Lower lobe of right lung (tissue), 2 donors: ENCODE measurements around the gene BIRC3. TPM values are rescaled to one million over a fixed set of nuclear protein-coding genes. Genes with fewer than 3 reads are reported as not detected.
A peak's percentile ranks its signal among the peaks of the same experiment; 100 is the strongest.

Source experiments
- ATAC-seq, 2 donors: fragments of 200-7000 bp; cut with Tn5 transposase; one replicate each; pipeline ENCODE4 v1.9.1; 2020 to 2022; ENCODE audit warnings: mild to moderate bottlenecking in 2 of 2, moderate library complexity in 2 of 2
- DNase-seq: peaks from one replicate; pipeline ENCODE4 v3.0.0-alpha.2; 2020
- H3K27ac ChIP-seq: fragments of 200-600 bp; one replicate; pipeline ENCODE4 v1.8.0; 2022
- H3K27me3 ChIP-seq: fragments of 200-600 bp; one replicate; pipeline ENCODE4 v1.8.0; 2022; ENCODE audit warnings: low read depth
- H3K36me3 ChIP-seq: fragments of 200-600 bp; one replicate; pipeline ENCODE4 v1.8.0; 2022; ENCODE audit warnings: mild to moderate bottlenecking
- H3K4me1 ChIP-seq: fragments of 200-600 bp; one replicate; pipeline ENCODE4 v1.8.0; 2022
- H3K4me3 ChIP-seq: fragments of 200-600 bp; one replicate; pipeline ENCODE4 v1.8.0; 2022; ENCODE audit warnings: mild to moderate bottlenecking
- H3K9me3 ChIP-seq: fragments of 200-600 bp; one replicate; pipeline ENCODE4 v1.8.0; 2022
- intact Hi-C: fragments of 100-400 bp; cut with DNase I; formaldehyde crosslinking; loops from one replicate; pipeline ENCODE4 v1.11.0; 2022
- total RNA-seq: library from RNA; stranded (reverse); fragmentation: NEBNext Ultra II Directional; extraction: Animal tissue kit (Norgen Biotek cat#: 25700); gene quantifications from one replicate; pipeline ENCODE4 v1.2.1, GENCODE V29; 2021
- TF ChIP-seq, protein P1 (sequence below): fragments of 200-600 bp; IDR thresholded peaks from one replicate; pipeline ENCODE4 v1.8.0; 2022; ENCODE audit warnings: antibody characterized with exemption, mild to moderate bottlenecking
- donor health status: DM: no; HTN: yes; CAD: no; lungs with severe emphysema.

BIRC3 gene
- total RNA-seq, 1 donor from 2014 or later, result 17.8 TPM

DNA sequence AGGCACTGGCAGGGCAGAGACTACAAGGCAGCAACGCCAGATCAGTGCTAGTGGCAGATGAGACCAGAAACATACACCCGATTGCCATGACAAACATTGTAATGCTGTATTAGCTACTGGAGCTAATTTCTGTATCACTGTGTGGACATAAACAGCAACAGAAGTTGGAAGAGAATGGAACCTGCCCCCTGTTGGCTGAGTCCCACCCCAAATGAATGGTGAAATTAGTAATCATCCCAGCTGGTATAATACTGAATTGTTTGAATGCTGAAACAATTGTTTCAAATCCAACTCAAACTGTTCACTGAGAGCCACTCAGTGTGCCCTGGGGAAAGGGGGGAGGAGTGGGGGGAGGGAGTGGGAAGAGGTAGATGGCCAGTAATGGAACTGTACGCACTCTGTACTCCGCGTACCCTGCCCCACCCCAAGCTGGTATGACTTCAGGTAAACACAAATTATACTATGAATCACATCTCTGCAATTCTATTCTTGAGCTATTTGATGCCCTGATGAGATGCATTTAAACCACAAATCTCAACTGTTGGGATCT lies 11.2 kb upstream of the BIRC3 start:
- peak; percentile 97 to 98 for ATAC-seq
- TF ChIP-seq, protein P1, sequence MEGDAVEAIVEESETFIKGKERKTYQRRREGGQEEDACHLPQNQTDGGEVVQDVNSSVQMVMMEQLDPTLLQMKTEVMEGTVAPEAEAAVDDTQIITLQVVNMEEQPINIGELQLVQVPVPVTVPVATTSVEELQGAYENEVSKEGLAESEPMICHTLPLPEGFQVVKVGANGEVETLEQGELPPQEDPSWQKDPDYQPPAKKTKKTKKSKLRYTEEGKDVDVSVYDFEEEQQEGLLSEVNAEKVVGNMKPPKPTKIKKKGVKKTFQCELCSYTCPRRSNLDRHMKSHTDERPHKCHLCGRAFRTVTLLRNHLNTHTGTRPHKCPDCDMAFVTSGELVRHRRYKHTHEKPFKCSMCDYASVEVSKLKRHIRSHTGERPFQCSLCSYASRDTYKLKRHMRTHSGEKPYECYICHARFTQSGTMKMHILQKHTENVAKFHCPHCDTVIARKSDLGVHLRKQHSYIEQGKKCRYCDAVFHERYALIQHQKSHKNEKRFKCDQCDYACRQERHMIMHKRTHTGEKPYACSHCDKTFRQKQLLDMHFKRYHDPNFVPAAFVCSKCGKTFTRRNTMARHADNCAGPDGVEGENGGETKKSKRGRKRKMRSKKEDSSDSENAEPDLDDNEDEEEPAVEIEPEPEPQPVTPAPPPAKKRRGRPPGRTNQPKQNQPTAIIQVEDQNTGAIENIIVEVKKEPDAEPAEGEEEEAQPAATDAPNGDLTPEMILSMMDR, result no peak
- H3K4me3 ChIP-seq, result no peak overlapping the region

DNA sequence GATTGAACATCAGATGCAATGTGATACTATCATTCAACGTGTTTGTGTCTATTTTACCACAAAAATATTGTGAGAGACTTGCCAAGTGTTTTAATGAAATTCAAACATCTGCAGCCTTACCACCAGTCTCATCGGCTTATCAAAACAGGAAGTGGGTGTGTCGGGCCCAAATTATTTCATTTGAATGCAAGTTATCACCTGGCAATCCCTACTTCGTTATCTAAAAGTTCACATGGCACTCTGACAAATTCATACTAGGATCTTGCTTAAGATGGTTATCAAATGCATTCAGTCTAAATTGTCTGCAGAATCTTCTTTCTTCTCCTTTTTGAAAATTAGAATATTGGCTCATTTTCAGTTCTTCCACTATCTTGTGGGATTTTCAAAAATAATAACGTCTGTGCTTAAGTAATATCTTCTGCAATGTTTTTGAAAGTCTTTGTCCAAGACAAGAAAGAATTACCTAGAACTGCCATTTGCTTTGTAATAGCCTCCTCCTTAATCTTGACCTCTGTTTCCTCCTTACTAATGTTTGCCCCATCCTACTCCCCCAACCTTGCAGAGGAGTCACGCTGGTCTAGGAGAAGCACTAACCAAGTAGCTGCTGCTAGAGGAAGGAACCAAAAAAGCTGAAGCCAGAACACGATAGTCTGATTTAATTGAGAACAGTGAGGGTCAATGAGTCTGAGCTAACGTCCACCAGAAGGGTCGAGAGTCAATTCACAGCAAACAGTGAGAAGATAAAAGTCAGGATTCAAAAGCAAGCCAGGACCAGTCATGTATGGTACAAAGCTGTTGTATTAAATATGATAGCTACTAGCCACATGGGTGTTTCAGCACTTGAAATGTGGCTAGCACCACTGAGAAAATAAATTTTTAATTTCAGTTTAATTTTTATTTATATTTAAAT lies 10.2 kb upstream of the BIRC3 start:
- H3K36me3 ChIP-seq, result no peaks in the 10 kb centered on the region
- no peaks in the 10 kb centered on the region for H3K27me3 ChIP-seq
- intact Hi-C loops, result no loop called here
- peak overlapping the region; percentile 77 for H3K27ac ChIP-seq
- DNase-seq (no peak), ATAC-seq (no peak)
- H3K9me3 ChIP-seq, result peaks cover 10% of the 10 kb centered on the region
- H3K4me1 ChIP-seq, result peaks cover 27% of the 10 kb centered on the region
- TF ChIP-seq, protein P1, result no peak
- H3K4me3 ChIP-seq, result no peak overlapping the region

More for the DNA sequence above, 11.2 kb upstream of the BIRC3 start:
- intact Hi-C loops, result no loop called here
- peaks cover 24% of the 10 kb centered on the region for H3K4me1 ChIP-seq
- H3K36me3 ChIP-seq, result no peaks in the 10 kb centered on the region
- DNase-seq, result peak; percentile 81
- no peaks in the 10 kb centered on the region for H3K27me3 ChIP-seq
- peak overlapping the region; percentile 77 for H3K27ac ChIP-seq
- H3K9me3 ChIP-seq, result peaks cover 10% of the 10 kb centered on the region

DNA sequence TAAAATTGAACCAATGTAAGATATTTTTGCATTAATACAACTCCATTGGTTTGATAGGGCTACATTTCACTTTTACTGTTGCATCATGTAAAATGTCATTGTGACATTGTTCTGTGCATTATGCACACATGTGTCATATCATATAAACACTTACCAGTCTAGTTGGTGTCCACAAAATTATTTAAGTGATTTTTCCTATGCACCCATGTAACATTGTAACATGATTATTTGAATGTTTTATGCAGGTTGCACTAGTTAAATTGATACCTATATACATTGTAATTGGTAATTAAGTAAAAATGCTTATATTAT lies 9.6 kb upstream of the BIRC3 start:
- DNase-seq (no peak), ATAC-seq (no peak)
- TF ChIP-seq, protein P1, result no peak
- Histone ChIP-seq H3K27ac (no peak overlapping the region), H3K9me3 (peaks cover 4% of the 10 kb centered on the region), H3K27me3 (no peaks in the 10 kb centered on the region), H3K36me3 (no peaks in the 10 kb centered on the region), H3K4me3 (no peak overlapping the region), H3K4me1 (peaks cover 33% of the 10 kb centered on the region)
- intact Hi-C loops, result no loop called here

DNA sequence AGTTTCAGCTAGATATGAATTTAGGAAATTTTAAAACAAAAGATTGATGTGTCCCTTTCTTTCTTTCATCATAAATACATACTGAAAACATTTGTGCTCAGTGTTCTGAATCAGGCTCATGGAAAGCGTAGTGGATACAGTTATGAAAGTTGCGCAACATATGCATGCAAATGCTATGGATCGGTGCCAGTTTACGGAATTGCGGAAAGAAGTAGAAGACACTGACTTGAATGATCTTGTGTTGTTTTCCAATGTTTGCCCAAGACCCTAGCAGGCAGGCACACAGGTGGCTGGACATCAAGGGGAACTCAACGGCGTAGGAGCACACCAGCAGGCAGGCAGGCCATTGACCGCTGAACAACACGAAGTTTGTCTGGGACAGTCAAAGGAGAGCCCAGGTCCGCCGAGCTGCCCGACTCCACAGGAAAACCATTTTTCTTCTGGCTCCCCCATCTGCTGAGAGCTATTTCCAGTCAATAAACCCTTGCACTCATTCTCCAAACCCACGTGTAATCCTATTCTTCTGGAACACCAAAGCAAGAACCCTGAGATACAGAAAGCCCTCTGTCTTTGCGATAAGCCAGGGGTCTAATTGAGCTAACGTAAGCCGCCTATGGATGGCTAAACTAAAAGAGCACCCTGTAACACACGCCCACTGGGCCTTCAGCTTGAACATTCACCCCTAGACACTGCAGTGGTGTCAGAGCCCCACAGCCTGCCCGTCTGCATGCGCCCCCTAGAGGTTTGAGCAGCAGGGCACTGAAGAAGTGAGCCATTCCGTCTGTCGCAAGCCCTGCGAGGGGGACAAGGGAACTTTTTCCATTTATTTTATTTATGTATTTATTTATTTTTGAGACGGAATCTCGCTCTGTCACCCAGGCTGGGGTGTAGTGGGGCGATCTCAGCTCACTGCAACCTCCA lies 7.4 kb upstream of the BIRC3 start:
- no peak for ATAC-seq
- peaks cover 54% of the 10 kb centered on the region for H3K4me1 ChIP-seq
- H3K4me3 ChIP-seq, result no peak overlapping the region
- no peak overlapping the region for H3K27ac ChIP-seq
- no peaks in the 10 kb centered on the region for H3K27me3 ChIP-seq
- intact Hi-C loops, result no loop called here
- no peak for DNase-seq
- TF ChIP-seq, protein P1, result no peak
- no peaks in the 10 kb centered on the region for H3K36me3 ChIP-seq
- no peaks in the 10 kb centered on the region for H3K9me3 ChIP-seq

DNA sequence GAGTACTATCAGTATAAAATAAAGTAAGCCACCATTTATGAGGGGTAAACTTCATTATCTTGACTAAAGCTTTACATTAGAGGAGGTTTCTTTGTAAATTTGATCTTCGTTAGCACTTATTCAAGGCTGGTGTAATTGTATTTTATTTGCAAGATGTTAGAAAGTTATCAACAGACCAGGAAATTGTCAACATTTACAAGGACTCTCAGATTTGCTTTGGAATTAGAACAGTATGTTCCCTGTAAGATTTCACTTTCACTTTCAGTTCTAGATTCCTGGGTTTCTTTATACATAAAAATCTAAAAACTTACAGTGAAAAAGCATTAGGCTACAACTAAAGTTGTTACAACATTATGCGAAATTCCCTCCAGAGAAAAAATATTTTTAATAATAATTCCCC lies 4.6 kb upstream of the BIRC3 start:
- ATAC-seq, result peak in 1 of 2 donors; percentile 41
- intact Hi-C loops, result no loop called here
- H3K9me3 ChIP-seq, result no peaks in the 10 kb centered on the region
- peak overlapping the region; percentile 27 for H3K4me3 ChIP-seq
- peak overlapping the region; percentile 78 for H3K27ac ChIP-seq
- H3K36me3 ChIP-seq, result no peaks in the 10 kb centered on the region
- H3K4me1 ChIP-seq, result peaks cover 41% of the 10 kb centered on the region
- TF ChIP-seq, protein P1, result no peak
- no peak for DNase-seq
- H3K27me3 ChIP-seq, result no peaks in the 10 kb centered on the region
